HepG2 (cell line): ENCODE measurements around the gene CTRB2. TPM values are rescaled to one million over a fixed set of nuclear protein-coding genes. Genes with fewer than 3 reads are reported as not detected.

Experiments used
- ETV6 ChIP-seq: sonication (generic); formaldehyde crosslinking; conservative IDR thresholded peaks from 2 replicates; pipeline ENCODE4 v1.4.0; 2020; ENCODE audit warnings: missing genetic modification reagents
- HIVEP1 ChIP-seq: sonication (generic); formaldehyde crosslinking; IDR thresholded peaks from 2 replicates; pipeline ENCODE4 v1.4.0; 2020; ENCODE audit warnings: mild to moderate bottlenecking, missing genetic modification reagents
- MED8 ChIP-seq: sonication (generic); formaldehyde crosslinking; IDR thresholded peaks from 2 replicates; pipeline ENCODE4 v1.8.1; 2023; ENCODE audit warnings: mild to moderate bottlenecking, missing genetic modification reagents; ENCODE audit not compliant: insufficient replicate concordance
- POGZ ChIP-seq: sonication (generic); formaldehyde crosslinking; IDR thresholded peaks from 2 replicates; pipeline ENCODE4 v1.4.0; 2020; ENCODE audit warnings: mild to moderate bottlenecking, missing genetic modification reagents
- RBAK ChIP-seq: sonication (generic); formaldehyde crosslinking; IDR thresholded peaks from 2 replicates; pipeline ENCODE4 v1.5.1; 2020; ENCODE audit warnings: mild to moderate bottlenecking, missing genetic modification reagents
- ZMYM2 ChIP-seq: sonication (generic); formaldehyde crosslinking; IDR thresholded peaks from 2 replicates; pipeline ENCODE4 v1.8.0; 2022; ENCODE audit warnings: mild to moderate bottlenecking, missing genetic modification reagents
- ZNF207 ChIP-seq: fragments of 450-650 bp; IDR thresholded peaks from 2 replicates; pipeline ENCODE4 v1.6.1; 2016; ENCODE audit warnings: antibody characterized with exemption, borderline replicate concordance
- ZNF24 ChIP-seq: fragments of 450-650 bp; IDR thresholded peaks from 2 replicates; pipeline ENCODE4 v1.6.1; 2017; ENCODE audit warnings: antibody characterized with exemption, mild to moderate bottlenecking
- ZNF260 ChIP-seq: sonication (generic); formaldehyde crosslinking; IDR thresholded peaks from 2 replicates; pipeline ENCODE4 v1.4.0; 2020; ENCODE audit warnings: missing genetic modification reagents, low read depth, mild to moderate bottlenecking, borderline replicate concordance
- ZNF703 ChIP-seq: sonication (generic); formaldehyde crosslinking; IDR thresholded peaks from 2 replicates; pipeline ENCODE4 v1.5.1; 2020; ENCODE audit warnings: missing genetic modification reagents, mild to moderate bottlenecking, moderate library complexity, borderline replicate concordance
- polyA plus RNA-seq, 8 experiments: library from polyadenylated mRNA; depleted of rRNA in 3 of 8; stranded (reverse) in 7 of 8; unstranded in 1 of 8; fragments of >200 nt; fragmentation: Illumina TruSeq in 4 of 8; extraction: Trizol in 4 of 8; gene quantifications; 2 replicates each; pipeline versions ENCODE4 v1.2.1 to v1.2.3, GENCODE V29; 2011 to 2016; ENCODE audit warnings: low read depth in 4 of 8, missing spikeins in 1 of 8, mixed read lengths in 1 of 8; ENCODE audit not compliant: insufficient read depth in 1 of 8
- total RNA-seq, 5 experiments: library from RNA; depleted of rRNA; stranded (reverse); fragments of >200 nt; fragmentation: Illumina TruSeq; extraction: Trizol; gene quantifications; 2 replicates each; pipeline ENCODE4 v1.2.3, GENCODE V29; 2016; ENCODE audit warnings: low read depth in 1 of 5
- TF ChIP-seq, protein P1 (sequence below): IDR thresholded peaks from 2 replicates; pipeline ENCODE4 v1.6.1; 2016; ENCODE audit warnings: missing compliant biosample characterization, missing genetic modification reagents, borderline replicate concordance
- TF ChIP-seq, protein P2 (sequence below): sonication (generic); formaldehyde crosslinking; IDR thresholded peaks from 2 replicates; pipeline ENCODE4 v1.4.0; 2020; ENCODE audit warnings: missing genetic modification reagents

Gene CTRB2
- total and polyA plus RNA-seq, 2 of the 13 experiments (the other 11 are each of a cell fraction or from before 2014, with no cell fraction given): 0.13 TPM; not detected in 1

DNA sequence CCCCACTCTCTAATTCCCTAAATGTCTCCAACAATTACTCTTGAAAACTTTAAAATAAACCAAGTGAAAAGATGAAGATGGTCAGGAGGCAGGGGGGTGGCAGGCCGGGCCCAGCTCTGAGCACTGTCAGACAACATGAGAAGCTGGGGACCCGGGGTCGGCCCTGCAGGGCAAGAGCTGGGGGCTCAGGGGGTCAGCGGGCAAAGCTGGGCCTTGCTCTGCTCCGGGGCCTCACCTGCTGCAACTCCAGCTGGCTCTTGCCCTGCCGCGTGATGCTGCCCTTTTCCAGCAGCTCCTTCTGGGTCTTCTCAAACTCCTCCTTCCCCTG is 26.6 kb upstream of the CTRB2 start (continued):
- TF ChIP-seq, protein P1, sequence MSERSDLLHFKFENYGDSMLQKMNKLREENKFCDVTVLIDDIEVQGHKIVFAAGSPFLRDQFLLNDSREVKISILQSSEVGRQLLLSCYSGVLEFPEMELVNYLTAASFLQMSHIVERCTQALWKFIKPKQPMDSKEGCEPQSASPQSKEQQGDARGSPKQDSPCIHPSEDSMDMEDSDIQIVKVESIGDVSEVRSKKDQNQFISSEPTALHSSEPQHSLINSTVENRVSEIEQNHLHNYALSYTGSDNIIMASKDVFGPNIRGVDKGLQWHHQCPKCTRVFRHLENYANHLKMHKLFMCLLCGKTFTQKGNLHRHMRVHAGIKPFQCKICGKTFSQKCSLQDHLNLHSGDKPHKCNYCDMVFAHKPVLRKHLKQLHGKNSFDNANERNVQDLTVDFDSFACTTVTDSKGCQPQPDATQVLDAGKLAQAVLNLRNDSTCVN (CRISPR knock-in tag): no peak
- TF ChIP-seq, protein P2, sequence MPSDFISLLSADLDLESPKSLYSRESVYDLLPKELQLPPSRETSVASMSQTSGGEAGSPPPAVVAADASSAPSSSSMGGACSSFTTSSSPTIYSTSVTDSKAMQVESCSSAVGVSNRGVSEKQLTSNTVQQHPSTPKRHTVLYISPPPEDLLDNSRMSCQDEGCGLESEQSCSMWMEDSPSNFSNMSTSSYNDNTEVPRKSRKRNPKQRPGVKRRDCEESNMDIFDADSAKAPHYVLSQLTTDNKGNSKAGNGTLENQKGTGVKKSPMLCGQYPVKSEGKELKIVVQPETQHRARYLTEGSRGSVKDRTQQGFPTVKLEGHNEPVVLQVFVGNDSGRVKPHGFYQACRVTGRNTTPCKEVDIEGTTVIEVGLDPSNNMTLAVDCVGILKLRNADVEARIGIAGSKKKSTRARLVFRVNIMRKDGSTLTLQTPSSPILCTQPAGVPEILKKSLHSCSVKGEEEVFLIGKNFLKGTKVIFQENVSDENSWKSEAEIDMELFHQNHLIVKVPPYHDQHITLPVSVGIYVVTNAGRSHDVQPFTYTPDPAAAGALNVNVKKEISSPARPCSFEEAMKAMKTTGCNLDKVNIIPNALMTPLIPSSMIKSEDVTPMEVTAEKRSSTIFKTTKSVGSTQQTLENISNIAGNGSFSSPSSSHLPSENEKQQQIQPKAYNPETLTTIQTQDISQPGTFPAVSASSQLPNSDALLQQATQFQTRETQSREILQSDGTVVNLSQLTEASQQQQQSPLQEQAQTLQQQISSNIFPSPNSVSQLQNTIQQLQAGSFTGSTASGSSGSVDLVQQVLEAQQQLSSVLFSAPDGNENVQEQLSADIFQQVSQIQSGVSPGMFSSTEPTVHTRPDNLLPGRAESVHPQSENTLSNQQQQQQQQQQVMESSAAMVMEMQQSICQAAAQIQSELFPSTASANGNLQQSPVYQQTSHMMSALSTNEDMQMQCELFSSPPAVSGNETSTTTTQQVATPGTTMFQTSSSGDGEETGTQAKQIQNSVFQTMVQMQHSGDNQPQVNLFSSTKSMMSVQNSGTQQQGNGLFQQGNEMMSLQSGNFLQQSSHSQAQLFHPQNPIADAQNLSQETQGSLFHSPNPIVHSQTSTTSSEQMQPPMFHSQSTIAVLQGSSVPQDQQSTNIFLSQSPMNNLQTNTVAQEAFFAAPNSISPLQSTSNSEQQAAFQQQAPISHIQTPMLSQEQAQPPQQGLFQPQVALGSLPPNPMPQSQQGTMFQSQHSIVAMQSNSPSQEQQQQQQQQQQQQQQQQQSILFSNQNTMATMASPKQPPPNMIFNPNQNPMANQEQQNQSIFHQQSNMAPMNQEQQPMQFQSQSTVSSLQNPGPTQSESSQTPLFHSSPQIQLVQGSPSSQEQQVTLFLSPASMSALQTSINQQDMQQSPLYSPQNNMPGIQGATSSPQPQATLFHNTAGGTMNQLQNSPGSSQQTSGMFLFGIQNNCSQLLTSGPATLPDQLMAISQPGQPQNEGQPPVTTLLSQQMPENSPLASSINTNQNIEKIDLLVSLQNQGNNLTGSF: 0 out of 2 replicates have a peak, but pooled peaks have one; percentile 24
- TF ChIP-seq ZNF260 (no peak), RBAK (peak; percentile 10; the same call in 1 of the 2 replicates), HIVEP1 (CRISPR knock-in tag) (no peak), MED8 (peak; percentile 22), POGZ (CRISPR knock-in tag) (no peak), ZNF207 (no peak), ETV6 (CRISPR knock-in tag) (0 out of 2 replicates have a peak, but pooled peaks have one; percentile 39), ZNF24 (no peak), ZMYM2 (CRISPR knock-in tag) (no peak), ZNF703 (CRISPR knock-in tag) (no peak)
